AG04450 (cell line): ENCODE results near the gene NAV1. TPM values are rescaled to one million over a fixed set of nuclear protein-coding genes. Genes with fewer than 3 reads are reported as not detected.

ENCODE experiments used
- CTCF ChIA-PET: fragments of 300-600, 350-600 bp; formaldehyde crosslinking; extraction: SDS; loops from one replicate; lab custom pipeline; 2022; ENCODE audit warnings: antibody characterized with exemption, inconsistent platforms; lab: Charles Lee
- POLR2A ChIA-PET: fragments of 350-600 bp; formaldehyde crosslinking; extraction: SDS; loops from one replicate; lab custom pipeline; 2021; ENCODE audit warnings: antibody characterized with exemption, inconsistent platforms; lab: Yijun Ruan, JAX
- DNase-seq: peaks from one replicate; pipeline ENCODE4 v3.0.0-alpha.2; 2011; ENCODE audit warnings: low read depth, low spot score
- H3K27ac ChIP-seq: one replicate; pipeline ENCODE4 v1.5.1; 2012; ENCODE audit warnings: low read depth, low read length, control low read depth
- H3K27me3 ChIP-seq: one replicate; pipeline ENCODE4 v1.6.0; 2012; ENCODE audit warnings: low read length; ENCODE audit not compliant: control insufficient read depth, insufficient read depth
- H3K4me3 ChIP-seq: 2 replicates; pipeline ENCODE4 v1.5.1; 2011; ENCODE audit warnings: mild to moderate bottlenecking, low read depth, low read length, control low read depth
- H3K9me3 ChIP-seq: 2 replicates; pipeline ENCODE4 v1.5.1; 2012; ENCODE audit warnings: low read length; ENCODE audit not compliant: control insufficient read depth, insufficient read depth
- CTCF ChIP-seq: IDR thresholded peaks from 2 replicates; pipeline ENCODE4 v1.5.1; 2011; ENCODE audit warnings: low read depth, low read length, control low read depth, inconsistent platforms
- polyA plus RNA-seq: library from polyadenylated mRNA; depleted of rRNA; stranded (reverse); fragments of >200 nt; gene quantifications from 2 replicates; pipeline ENCODE4 v1.2.3, GENCODE V29; 2011

NAV1 gene
- polyA plus RNA-seq, 1 experiment = 17.5 TPM

DNA sequence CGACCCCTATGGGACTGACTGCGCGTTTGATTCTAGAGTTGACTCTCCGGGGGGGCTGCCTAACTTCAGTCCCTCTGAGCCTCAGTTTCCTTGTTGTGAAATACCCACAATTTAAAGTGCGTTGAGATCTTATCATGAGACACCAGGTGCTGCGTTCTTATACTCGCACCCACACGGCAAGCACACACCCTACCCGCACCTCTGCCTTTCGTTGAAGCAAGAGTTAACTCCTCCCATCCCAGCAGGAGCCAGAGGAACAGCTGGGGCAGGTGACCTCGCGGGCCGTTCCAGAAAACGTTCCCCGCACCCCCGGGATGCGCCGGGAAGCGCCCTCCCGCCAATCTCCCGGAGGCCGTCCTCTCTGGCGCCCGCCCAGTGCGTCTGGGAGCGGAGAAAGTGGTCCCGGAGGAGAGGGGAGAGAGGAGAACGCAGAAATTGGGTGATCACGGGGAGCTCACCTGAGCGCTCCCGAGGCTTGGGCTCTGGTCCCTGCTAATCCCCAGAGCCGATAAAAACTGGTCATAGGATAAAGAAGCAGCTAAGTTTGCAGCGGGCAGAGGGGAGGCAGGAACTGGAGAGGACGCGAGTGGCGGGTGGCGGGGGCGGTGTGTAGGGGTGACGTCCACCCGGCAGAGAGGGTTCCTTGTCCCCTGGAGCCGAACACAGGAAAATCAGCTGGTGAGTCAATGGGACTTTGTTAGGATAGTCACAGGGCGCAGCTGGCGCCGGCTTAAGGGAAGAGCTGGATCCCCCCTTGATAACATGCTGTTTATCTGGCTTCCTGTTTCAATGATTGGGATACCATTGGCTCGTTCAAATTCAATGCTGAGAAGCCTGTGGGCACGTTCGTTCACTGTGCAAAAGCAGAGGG, 869 bp downstream of the NAV1 start:
- Histone ChIP-seq H3K9me3 (no peaks in the 10 kb centered on the region), H3K27ac (peak overlapping the region; percentile 79), H3K4me3 (peak overlapping the region; percentile 77), H3K27me3 (no peaks in the 10 kb centered on the region)
- ChIA-PET POLR2A (interaction anchor here (0.6 to 1.2 kb wide), 9 partner anchors 12 to 555 kb away, joined by 3 to 5 read pairs (median 4); partner anchors contain the start of gene PHLDA3), CTCF (interaction anchor here (0.6 to 1.7 kb wide), 8 partner anchors 9 to 253 kb away, joined by 3 to 6 read pairs (median 4); no protein-coding TSS in a partner anchor)
- DNase-seq = no peak
- no peak for TF ChIP-seq CTCF

DNA sequence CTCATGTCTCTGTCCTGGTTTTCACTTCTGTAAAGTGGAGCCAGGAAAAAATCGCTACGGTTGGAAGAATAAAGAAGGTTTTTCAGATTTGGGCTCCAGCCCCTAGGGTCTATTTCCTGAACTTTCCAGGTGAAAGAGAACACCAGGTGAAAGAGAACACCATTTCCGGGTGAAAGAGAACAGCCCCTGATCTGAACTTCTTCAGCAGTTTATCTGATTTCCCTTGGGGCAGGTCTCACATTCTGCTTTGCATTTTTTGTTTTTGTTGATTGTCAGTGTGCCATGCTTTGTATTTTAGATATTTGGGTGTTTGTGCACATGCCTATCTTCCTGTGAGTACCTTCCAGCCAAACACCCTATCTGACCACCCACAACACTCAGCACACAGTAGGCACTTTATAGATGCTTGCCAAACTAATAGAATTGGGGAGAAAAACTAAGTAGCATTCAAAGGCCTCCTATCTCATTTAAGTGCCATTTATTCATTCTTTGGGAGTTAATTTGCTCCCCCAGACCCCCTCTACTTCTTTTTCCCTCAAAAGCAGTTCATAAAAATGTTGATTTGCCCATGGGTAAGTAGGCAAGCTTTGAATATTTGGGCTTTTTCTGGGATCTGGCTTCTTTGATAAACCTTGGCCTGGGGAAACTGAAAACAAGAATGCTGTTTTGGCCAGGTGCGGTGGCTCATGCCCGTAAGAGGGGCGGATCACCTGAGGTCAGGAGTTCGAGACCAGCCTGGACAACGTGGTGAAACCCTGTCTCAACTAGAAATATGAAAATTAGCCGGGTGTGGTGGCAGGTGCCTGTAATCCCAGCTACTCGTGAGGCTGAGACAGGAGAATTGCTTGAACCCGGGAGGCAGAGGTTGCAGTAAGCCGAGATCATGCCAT, 2.2 kb downstream of the NAV1 start:
- DNase-seq = no peak
- POLR2A ChIA-PET = interaction anchor here (0.9 to 1.2 kb wide), 2 partner anchors 13 to 18 kb away, joined by 3 read pairs; no protein-coding TSS in a partner anchor
- TF ChIP-seq CTCF = no peak
- Histone ChIP-seq H3K9me3 (no peaks in the 10 kb centered on the region), H3K4me3 (peak overlapping the region; percentile 8; the same call in 1 of the 2 replicates), H3K27me3 (no peaks in the 10 kb centered on the region), H3K27ac (no peak overlapping the region)
- CTCF ChIA-PET = interaction anchor here (0.9 to 5.3 kb wide), 6 partner anchors 10 to 252 kb away, joined by 3 to 22 read pairs (median 5); no protein-coding TSS in a partner anchor

- no peak for TF ChIP-seq CTCF
- Histone ChIP-seq H3K9me3 (no peaks in the 10 kb centered on the region), H3K4me3 (no peak overlapping the region; the same call in 1 of the 2 replicates), H3K27me3 (no peaks in the 10 kb centered on the region), H3K27ac (peak overlapping the region; percentile 78)
- ChIA-PET POLR2A (interaction anchor here (0.7 kb wide), 1 partner anchor 8 kb away, joined by 3 read pairs; no protein-coding TSS in a partner anchor), CTCF (interaction anchor here (0.9 to 5.3 kb wide), 4 partner anchors 17 to 167 kb away, joined by 4 to 22 read pairs (median 6); no protein-coding TSS in a partner anchor)
- DNase-seq = no peak
Observed at GRCh38 chr1:201542309-201543035, 3.5 kb downstream of the NAV1 start.

DNA sequence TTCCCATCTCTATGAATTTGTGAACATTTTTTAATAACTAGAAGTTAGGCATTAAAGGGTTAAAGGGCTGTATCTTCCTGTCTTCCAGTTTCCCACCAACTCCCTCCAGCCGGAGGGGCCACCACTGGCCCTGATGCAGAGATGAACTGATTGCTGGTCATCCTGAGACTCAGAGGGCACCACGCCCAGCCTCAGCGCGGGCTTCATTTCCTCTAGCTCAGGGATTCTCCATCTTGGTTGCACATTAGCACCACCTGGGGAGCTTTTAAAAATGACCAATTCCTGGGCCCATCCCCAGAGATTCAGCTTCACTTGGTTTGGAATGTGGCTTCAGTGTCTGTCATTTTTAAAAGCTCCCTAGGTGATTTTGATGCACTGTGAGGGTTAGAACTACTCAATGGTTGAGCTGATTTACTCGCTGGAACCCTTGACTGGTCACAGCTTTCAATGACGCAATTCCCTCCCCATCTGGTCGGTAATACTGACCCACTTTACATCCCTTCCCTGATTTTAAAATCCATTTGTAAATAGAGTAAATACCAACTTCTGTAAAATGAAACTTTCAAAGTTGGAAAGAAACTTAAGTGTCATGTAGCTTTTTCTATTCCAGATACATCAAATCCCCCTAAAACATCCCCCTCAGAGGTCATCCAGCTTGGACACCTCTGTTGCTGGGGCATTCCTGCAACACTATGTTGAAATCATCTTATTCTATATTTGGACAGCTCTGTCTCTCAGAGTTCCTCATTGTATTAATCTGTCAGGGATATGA, 5.1 kb downstream of the NAV1 start:
- no peak for TF ChIP-seq CTCF
- H3K27me3 ChIP-seq = no peaks in the 10 kb centered on the region
- peak overlapping the region; percentile 4 for H3K27ac ChIP-seq
- H3K9me3 ChIP-seq = no peaks in the 10 kb centered on the region
- POLR2A ChIA-PET = no interaction called here
- CTCF ChIA-PET = interaction anchor here (0.6 to 5.3 kb wide), 7 partner anchors 13 to 251 kb away, joined by 3 to 22 read pairs (median 6); no protein-coding TSS in a partner anchor
- no peak overlapping the region for H3K4me3 ChIP-seq
- no peak for DNase-seq
